OCI-LY1 (cell line): ENCODE measurements around the gene FCSK.

Experiments used
- H2AFZ ChIP-seq: fragments of 200-600 bp; sonication (generic), shearing (Covaris generic); 2 replicates; pipeline ENCODE4 v1.6.0; 2014; ENCODE audit warnings: antibody characterized with exemption, mild to moderate bottlenecking, low read length
- H3F3A ChIP-seq: fragments of 200-600 bp; sonication (generic), shearing (Covaris generic); 2 replicates; pipeline ENCODE4 v1.6.0; 2014; ENCODE audit warnings: mild to moderate bottlenecking, antibody characterized with exemption, low read length, moderate library complexity; ENCODE audit not compliant: insufficient read depth
- H3K27ac ChIP-seq: fragments of 200-600 bp; sonication (generic); 2 replicates; pipeline ENCODE4 v1.5.1; 2014; ENCODE audit warnings: low read length, mixed run types, mild to moderate bottlenecking, low read depth; ENCODE audit not compliant: poor library complexity, severe bottlenecking
- H3K27me3 ChIP-seq: fragments of 200-600 bp; sonication (generic); 2 replicates; pipeline ENCODE4 v1.6.0; 2014; ENCODE audit warnings: antibody characterized with exemption, mild to moderate bottlenecking, low read length, moderate library complexity; ENCODE audit not compliant: insufficient read depth
- H3K36me3 ChIP-seq: fragments of 200-600 bp; sonication (generic); 2 replicates; pipeline ENCODE4 v1.6.1; 2014; ENCODE audit warnings: mild to moderate bottlenecking, antibody characterized with exemption, low read length, moderate library complexity, mixed read lengths; ENCODE audit not compliant: insufficient read depth
- H3K4me1 ChIP-seq: fragments of 200-600 bp; sonication (generic); 2 replicates; pipeline ENCODE4 v1.5.1; 2014; ENCODE audit warnings: mild to moderate bottlenecking, low read length, moderate library complexity; ENCODE audit not compliant: insufficient read depth, severe bottlenecking
- H3K4me2 ChIP-seq: fragments of 200-600 bp; sonication (generic), shearing (Covaris generic); 2 replicates; pipeline ENCODE4 v1.6.1; 2014; ENCODE audit warnings: low read length
- H3K4me3 ChIP-seq: fragments of 200-600 bp; sonication (generic); 2 replicates; pipeline ENCODE4 v1.5.1; 2014; ENCODE audit warnings: low read length, low read depth, mild to moderate bottlenecking, mixed read lengths; ENCODE audit not compliant: poor library complexity, severe bottlenecking
- H3K79me2 ChIP-seq: fragments of 200-600 bp; shearing (Covaris generic); 2 replicates; pipeline ENCODE4 v1.6.1; 2016; ENCODE audit warnings: mixed run types, low read length, mixed read lengths; ENCODE audit not compliant: insufficient read depth
- H3K9ac ChIP-seq: fragments of 200-600 bp; sonication (generic), shearing (Covaris generic); 2 replicates; pipeline ENCODE4 v1.6.1; 2014; ENCODE audit warnings: mild to moderate bottlenecking, low read length, mixed read lengths
- H3K9me2 ChIP-seq: fragments of 200-600 bp; sonication (generic), shearing (Covaris generic); 2 replicates; pipeline ENCODE4 v1.6.1; 2014; ENCODE audit warnings: low read depth, mild to moderate bottlenecking, low read length, mixed read lengths
- H3K9me3 ChIP-seq: fragments of 200-600 bp; shearing (Covaris generic); 2 replicates; pipeline ENCODE4 v1.6.1; 2014; ENCODE audit warnings: low read length, mixed read lengths
- H4K20me1 ChIP-seq: fragments of 200-600 bp; sonication (generic), shearing (Covaris generic); 2 replicates; pipeline ENCODE4 v1.6.0; 2016; ENCODE audit warnings: mild to moderate bottlenecking, low read length; ENCODE audit not compliant: insufficient read depth
- CTCF ChIP-seq: fragments of 200-600 bp; sonication (generic), shearing (Covaris generic); IDR thresholded peaks from 2 replicates; pipeline ENCODE4 v1.5.1; 2017; ENCODE audit warnings: mild to moderate bottlenecking, antibody characterized with exemption, low read length, moderate library complexity, mixed read lengths
- EZH2 ChIP-seq: fragments of 200-600 bp; sonication (generic), shearing (Covaris generic); IDR thresholded peaks from 2 replicates; pipeline ENCODE4 v1.8.0; 2017; ENCODE audit warnings: borderline replicate concordance, mixed run types, mild to moderate bottlenecking, antibody characterized with exemption, low read length, moderate library complexity, mixed read lengths

FCSK gene

DNA sequence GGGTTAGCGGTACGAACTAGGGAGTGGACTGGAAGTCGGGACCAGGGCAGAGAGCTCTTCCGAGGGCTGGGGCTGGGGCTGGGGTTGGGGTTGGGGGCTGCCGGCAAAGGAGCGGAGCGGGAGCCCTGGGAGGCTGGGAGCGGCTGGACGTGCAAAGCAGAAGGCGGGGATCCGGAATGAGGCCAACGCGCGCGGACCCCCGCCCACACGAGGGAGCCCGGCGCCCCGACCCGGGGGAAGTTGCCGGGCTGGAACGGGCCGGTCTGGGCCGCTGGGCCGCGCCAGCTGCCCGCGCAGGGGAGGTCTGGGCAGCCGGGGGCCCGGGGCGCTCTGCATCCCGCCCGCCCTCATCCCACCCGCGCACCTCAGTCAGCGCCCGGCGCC is 15.8 kb upstream of the FCSK start:
- Histone ChIP-seq H3F3A (no peaks in the 10 kb centered on the region), H3K79me2 (peaks cover 9% of the 10 kb centered on the region; the same call in 1 of the 2 replicates), H3K4me1 (peaks cover 47% of the 10 kb centered on the region), H3K9ac (peak overlapping the region; percentile 71), H3K9me2 (no peaks in the 10 kb centered on the region), H3K27ac (no peak overlapping the region), H3K4me3 (peak overlapping the region; percentile 78), H4K20me1 (no peaks in the 10 kb centered on the region), H3K4me2 (peak overlapping the region; percentile 71), H3K27me3 (no peaks in the 10 kb centered on the region), H3K9me3 (no peaks in the 10 kb centered on the region), H3K36me3 (peaks cover 6% of the 10 kb centered on the region; the same call in 1 of the 2 replicates), H2AFZ (no peak overlapping the region)
- TF ChIP-seq EZH2 (no peak), CTCF (no peak)

GRCh38 chr16:70438969-70439862 is 15.2 kb upstream of the FCSK start, which contains the start of gene ST3GAL2:
Gene ST3GAL2, minus strand, starts transcription at chr16:70439100. Its CDS starts 40,570 bp downstream, at chr16:70398530.
- H3K27ac ChIP-seq: peak within 1 kb of the TSS; percentile 59
- H3K9me3 ChIP-seq: no peaks in the 10 kb centered on the region
- peak within 1 kb of the TSS; percentile 78 for H3K4me3 ChIP-seq
- no peak within 1 kb of the TSS for H2AFZ ChIP-seq
- peaks cover 6% of the 10 kb centered on the region; the same call in 1 of the 2 replicates for H3K36me3 ChIP-seq
- peaks cover 9% of the 10 kb centered on the region; the same call in 1 of the 2 replicates for H3K79me2 ChIP-seq
- H3F3A ChIP-seq: no peaks in the 10 kb centered on the region
- TF ChIP-seq CTCF: no peak
- no peak for TF ChIP-seq EZH2
- peak within 1 kb of the TSS; percentile 71 for H3K4me2 ChIP-seq
- peak within 1 kb of the TSS; percentile 71 for H3K9ac ChIP-seq
- H3K27me3 ChIP-seq: no peaks in the 10 kb centered on the region
- peaks cover 40% of the 10 kb centered on the region for H3K4me1 ChIP-seq
- no peaks in the 10 kb centered on the region for H4K20me1 ChIP-seq
- no peaks in the 10 kb centered on the region for H3K9me2 ChIP-seq

DNA sequence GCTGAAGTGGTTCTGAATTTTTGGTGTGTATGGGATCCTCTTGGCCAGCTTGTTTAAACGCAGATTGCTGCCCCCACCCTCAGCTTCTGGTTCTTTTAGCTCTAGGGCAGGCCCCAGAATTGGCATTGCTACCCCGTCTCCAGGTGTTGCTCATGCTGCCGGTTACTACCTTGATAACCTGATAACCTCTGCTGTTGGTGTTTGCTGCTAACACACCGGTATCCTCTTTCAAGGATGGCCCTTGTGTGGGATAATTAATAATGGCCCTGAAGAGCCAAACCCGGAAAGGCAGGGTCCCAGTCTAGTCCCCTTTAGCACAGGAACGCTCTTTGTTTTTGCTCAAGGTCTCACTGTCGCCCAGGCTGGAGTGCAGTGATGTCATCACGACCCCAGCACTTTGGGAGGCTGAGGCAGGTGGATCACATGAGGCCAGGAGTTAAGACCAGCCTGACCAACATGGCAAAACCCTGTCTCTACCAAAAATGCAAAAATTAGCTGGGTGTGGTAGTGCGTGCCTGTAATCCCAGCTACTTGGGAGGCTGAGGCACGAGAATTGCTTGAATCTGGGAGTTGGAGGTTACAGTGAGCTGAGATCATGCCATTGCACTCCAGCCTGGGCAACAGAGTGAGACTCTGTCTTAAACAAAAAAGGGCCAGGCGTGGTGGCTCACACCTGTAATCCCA is 14.2 kb upstream of the FCSK start:
- Histone ChIP-seq H3K9me3 (no peaks in the 10 kb centered on the region), H3K27ac (peak overlapping the region; percentile 2), H4K20me1 (no peaks in the 10 kb centered on the region), H3K9ac (peak overlapping the region; percentile 51; the same call in 1 of the 2 replicates), H3K79me2 (peaks cover 9% of the 10 kb centered on the region; the same call in 1 of the 2 replicates), H3K27me3 (no peaks in the 10 kb centered on the region), H3K4me3 (peak overlapping the region; percentile 78), H3K9me2 (no peaks in the 10 kb centered on the region), H3K36me3 (no peaks in the 10 kb centered on the region), H3K4me1 (peaks cover 31% of the 10 kb centered on the region), H3F3A (no peaks in the 10 kb centered on the region), H2AFZ (no peak overlapping the region), H3K4me2 (peak overlapping the region; percentile 64)
- TF ChIP-seq CTCF (no peak), EZH2 (no peak)
